GM18907 (cell line): ENCODE measurements around the gene SPAG4.

ENCODE experiments used
- ATAC-seq: cut with Tn5 transposase; IDR thresholded peaks from one replicate; pipeline ENCODE4 v1.9.1; 2021; ENCODE audit warnings: mild to moderate bottlenecking, moderate library complexity; ENCODE audit not compliant: unreplicated experiment

SPAG4 gene

DNA sequence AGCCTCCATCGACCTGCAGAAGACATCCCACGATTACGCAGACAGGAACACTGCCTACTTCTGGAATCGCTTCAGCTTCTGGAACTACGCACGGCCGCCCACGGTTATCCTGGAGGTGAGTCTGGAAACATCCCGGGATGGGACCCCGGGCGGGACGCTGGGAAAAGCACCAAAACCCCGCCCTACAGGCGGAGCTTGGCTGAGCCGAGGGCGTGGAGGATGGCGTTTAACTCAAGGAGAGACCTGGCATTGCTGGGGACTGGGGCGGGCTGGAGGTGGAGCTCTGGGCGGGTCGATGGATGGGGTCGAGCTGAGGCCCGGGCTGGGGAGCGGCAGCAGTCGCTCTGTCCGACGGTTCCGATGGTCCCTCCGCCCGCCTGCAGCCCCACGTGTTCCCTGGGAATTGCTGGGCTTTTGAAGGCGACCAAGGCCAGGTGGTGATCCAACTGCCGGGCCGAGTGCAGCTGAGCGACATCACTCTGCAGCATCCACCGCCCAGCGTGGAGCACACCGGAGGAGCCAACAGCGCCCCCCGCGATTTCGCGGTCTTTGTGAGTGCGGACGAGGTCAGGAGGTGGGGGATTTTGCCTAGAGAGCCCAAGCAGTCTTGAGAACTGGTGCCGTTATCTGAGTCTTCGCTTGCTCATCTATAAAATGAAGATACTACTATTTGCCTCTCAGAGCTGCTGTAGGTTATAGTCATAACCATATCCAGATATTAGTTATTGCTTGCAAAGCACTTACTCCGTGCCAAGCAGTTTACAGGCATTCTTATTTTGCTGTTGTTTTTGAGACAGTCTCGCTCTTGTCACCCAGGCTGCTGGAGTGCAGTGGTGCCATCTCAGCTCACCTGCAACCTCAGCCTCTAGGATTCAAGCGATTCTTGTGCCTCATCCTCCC lies 3.8 kb downstream of the SPAG4 start:
- ATAC-seq, result peak; percentile 40

DNA sequence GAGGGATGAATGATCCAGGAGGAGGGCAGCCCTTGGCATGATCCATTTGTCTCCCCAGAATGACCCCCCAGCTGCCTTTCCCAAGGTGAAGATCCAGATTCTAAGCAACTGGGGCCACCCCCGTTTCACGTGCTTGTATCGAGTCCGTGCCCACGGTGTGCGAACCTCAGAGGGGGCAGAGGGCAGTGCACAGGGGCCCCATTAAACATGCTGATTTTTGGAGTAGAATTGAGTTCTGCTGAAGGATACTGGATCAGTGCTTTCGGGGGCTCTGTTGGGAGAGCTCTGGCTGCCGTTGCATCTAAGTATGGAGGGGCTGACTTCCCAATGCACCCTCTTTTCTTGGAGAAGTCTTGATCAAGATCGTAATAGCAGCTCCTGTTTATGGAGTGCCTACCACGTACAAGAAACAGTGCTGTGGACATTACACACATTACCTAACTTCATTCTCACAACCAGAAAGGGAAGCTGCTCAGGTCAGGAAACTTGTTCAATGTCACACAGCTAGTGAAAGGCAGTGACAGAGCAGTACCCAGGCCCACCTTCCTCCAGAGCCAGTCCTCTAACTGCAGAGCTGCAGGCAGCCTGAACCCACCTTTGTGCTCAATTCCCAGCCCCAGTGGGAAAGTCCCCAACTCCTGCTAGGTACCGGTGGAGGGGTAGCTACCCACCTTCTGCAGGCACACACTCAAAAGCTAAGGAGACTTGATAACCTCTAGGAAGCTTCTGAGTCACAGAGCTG lies 5.4 kb downstream of the SPAG4 start:
- no peak for ATAC-seq

DNA sequence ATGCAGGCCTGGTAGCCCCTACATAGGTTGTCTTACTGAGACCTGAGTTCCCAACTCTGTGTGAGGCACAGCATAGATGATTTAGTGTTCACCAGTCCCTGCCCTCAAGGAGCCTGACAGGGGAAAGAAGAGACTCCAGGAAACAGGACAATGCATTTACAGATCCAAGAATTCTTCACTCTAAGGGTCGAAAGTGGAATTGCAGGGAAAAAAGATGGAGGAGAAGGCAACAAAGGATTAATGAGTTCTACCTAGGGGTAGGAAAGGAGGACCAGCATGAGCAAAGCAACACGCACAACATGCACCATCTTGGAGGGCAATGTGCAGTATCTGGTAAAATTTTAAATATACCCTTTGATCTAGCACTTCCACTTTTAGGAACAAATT lies 5.9 kb downstream of the SPAG4 start:
- ATAC-seq, result no peak

DNA sequence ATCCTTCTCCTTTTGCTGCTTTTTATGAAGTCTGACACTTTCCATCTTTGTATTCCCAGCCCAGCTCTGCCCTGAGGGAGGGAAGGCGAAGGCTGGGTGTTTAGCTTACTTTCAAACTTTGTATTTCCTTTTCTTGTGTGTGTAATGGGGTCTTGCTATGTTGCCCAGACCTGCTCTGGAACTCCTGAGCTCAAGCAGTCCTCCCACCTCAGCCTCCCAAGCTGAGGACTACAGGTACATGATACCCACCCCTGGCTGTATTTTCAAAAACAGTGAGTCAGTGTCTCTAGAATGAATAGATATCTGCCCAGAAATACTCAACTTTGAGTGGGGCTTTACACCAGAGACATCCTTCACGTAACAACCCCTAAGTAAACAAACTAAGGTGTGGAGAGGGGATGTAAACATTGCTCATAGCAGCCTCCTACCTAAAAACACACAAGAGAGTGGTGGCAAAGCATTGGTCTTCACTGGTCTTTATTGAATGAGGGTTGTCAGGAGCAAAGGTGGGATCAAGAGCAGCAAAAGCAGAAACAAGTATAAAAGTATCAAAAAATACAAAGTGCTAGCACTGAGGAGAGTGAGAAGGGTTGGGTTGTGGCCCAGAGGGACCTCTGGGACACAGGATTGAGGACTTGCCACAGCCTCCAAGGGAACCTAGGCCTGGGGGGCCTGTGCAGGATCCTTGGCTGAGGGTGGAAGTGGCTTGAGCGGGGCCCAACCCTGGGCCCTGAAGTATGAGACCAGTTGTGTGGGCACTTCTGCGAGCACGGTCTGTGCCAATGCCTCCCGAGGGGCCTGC lies 10.2 kb downstream of the SPAG4 start:
- no peak for ATAC-seq

DNA sequence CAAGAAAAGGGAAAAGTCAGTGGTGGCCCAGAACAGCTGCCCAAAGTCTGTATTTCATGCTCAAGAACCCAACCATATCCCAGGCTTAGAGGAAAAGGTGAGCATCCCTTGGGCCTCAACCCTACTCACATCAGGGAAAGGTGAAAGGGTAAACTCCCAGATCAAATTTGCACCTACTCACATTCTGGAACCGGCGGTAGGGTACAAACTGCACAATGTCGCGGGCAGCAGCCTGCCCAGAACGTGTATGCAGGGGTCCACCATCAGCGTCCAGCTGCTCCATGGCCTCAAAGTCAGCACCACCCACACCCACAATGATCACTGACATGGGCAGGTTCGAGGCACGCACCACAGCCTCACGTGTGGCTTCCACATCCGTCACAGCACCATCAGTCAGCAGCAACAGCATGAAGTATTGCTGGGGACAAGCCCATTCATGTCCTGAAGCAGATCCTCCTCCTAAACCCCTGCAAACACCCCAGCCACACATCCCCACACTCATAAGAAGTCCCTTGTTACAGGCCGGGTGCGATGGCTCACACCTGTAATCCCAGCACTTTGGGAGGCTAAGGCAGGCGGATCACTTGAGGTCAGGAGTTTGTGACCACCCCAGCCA lies 10.9 kb downstream of the SPAG4 start:
- no peak for ATAC-seq

DNA sequence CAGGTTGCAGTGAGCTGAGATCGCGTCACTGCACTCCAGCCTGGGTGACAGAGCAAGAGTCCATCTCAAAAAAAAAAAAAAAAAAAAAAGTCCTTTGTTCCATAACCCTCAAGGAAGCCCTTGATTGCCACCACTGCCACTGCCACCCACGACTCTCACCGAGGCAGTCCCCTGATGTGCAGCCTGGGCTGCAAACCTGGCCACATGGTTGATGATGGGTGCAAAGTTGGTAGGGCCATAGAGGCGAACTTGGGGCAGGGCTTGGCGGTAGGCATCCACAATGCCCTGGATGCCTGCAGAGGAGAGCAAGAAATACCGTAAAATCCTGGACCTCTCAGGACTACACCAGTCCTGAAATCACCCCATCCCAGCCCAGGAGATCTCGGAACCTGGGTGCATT lies 11.5 kb downstream of the SPAG4 start:
- no peak for ATAC-seq

DNA sequence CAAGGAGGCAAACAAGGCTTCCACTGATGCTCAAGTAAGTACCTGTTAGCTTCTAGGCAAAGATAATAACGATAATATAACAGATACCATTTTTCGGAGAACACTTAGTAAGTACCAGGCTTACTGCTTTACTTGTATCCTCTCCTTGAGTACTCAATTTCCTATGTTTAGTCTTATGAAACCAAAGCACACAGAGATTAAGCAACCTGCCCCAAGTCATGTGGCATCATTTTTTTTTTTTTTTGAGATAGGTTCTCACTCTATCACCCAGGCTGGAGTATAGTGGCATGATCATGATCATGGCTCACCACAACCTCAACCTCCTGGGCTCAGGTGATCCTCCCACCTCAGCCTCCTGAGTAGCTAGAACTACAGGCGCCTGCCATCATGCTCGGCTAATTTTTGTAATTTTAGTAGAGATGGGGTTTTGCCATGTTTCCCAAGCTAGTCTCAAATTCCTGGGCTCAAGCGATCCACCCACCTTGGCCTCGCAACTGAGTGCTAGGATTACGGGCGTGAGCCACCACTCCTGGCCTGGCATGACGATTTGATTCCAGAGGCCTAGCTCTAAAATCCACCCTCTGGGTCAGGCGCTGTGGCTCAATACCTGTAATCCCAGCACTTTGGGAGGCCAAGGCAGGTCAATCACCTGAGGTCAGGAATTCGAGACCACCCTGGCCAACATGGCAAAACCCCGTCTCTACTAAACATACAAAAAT lies 14.0 kb downstream of the SPAG4 start:
- ATAC-seq, result no peak

DNA sequence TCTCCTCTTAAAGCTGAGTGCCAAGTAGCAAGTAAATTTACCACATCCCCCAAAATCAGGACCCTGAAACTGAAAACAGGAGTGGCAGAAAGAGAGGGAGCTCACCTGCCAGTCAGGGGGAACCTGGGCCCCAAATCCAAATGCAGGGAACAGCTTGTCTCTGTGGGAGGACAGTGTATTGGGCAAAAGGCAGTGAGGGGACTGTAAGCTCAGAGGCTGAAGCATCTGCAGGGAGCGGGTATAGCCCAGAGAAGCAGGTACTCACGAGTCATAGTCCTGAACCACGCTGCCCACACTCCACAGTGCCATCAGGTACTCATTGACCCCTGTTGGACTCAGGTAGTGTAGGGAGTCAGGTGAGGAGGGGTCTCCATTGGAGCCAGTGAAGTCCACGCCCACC lies 15.0 kb downstream of the SPAG4 start:
- ATAC-seq, result no peak

DNA sequence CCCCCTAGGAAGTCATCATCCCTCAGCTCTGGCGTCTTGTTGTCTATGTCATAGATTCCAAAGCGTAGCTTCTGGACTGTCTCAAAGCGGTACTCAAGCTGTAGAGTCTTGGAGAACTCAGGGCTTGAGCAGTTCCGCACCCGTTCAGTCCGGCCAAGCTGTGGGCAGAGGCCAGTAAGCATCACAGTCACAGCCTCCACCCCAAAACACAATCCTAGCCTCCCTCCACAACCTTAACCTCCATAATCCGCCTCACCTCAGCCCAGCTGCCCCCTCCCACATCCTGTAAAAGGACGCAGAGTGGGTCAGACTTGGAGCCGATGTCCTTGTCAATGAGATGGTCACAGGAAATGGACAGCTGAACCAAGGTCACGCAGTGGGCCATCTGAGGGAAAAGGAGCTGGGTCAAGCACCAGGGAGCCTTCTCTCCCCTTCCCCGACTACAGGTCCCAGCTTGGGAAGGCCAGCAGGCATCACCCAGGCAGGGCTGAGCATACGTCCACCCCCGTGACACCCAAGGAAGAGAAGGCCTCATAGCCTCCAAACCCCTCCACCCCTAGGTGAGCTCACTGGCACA lies 17.0 kb downstream of the SPAG4 start:
- ATAC-seq, result no peak

DNA sequence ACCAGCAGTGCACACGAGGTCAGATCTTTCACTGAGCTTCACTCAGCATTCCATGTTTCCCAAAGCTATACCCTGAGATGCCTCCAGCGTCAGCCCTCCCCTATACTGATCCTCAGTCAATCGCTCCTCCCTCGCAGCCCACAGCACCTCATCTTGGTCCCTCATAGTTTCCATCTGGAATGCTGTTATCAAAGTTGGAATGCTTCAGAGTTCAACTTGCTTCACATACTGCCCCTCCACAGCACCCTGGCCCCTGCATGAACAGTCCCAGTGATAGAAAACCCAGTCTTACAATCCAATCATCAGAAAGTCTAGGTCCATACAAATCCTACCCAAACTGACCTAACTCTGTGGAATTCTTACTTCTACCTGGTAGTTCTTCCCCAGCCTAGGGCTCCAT lies 20.0 kb downstream of the SPAG4 start:
- no peak for ATAC-seq

DNA sequence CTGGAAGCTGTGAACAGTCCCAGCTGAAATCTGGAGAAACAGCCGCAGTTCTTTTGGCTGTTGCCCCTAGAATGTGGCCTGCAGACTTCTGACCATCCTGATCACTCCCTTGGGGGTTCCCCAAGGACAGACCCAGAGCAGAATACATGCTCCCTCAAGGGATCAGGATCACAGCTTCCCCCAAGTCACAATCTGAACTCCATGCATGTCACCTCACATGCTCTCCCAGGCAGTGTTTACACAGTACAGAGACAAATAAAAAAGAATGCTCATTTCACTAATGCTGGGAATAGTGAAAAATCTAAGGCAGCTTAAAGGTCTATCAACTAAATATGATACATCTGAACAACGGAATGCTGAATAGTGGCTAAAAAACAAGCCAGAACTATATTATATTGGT lies 20.5 kb downstream of the SPAG4 start:
- ATAC-seq, result no peak

DNA sequence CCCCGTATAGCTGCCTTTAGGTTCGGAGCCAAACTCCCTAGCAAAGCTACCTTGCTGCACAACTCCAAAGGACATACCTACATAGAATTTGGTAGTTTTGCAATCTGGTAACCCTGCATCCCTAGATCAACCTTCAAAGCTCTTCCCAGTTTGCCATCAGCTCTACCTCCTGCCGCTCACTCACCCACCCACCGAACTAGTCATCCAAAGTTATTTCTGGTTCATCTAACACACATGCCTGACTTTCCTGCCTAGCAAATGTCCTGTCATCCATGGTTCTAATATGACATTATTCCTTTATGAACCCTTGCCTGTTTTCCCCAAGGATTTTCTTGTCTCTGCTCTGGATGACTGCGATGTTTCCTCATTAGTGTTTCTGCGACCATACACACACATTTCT lies 21.6 kb downstream of the SPAG4 start:
- ATAC-seq, result no peak

DNA sequence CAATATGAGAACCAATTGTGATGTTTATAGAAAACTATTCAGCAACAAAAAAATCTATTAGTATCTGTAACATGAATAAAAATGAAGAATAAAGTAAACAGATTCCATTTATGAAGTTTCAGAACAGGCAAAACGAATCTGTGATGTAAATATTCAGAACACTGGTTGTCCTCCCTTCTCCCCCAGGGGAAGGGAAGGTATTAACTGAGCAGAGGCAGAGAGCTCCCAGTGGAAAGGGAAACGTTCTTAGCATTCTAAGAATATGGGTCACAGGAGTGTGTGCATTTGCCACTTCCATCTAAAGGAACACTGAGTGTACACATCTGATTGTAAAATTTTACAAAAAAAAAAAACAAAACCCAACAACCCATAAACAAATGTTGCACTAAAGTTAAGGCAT lies 23.1 kb downstream of the SPAG4 start:
- ATAC-seq, result no peak

DNA sequence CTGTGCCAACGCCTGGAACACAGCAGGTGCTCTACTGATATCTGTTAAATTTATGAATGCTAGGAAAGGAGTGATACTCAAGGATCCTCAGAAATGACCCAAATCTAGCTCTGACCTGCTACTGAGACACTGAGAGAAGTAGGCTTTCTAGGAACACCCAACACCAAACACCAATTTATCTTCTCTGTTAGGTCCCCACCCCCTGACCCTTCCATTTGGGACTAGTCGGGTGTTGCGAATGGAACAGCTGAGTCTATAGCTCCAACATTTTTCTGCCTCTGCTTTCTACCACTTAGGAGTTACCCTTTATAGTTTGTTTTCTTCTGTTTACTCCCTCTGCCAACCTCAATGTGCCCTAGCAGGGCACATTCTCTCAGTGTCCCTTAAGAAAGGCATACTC lies 25.1 kb downstream of the SPAG4 start:
- ATAC-seq, result no peak

DNA sequence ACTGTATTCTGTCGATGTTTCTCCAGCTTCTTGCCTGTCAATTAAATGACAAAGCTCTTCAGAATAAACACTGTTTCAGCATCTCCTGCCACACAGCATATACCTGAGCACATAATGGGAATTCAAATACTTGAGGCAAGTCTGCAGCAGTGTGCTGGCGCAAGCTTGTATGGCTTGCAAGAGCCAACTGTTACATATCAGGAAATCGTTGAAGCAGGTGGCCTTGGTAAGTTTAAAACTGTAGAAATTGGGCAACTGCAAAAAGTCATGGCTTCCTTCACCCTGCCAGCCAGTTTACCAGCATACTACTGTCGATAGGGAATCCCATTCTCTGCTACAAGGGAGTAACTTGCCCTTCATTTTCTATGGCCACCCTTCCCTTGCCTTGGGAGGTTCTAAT lies 26.1 kb downstream of the SPAG4 start:
- ATAC-seq, result no peak

DNA sequence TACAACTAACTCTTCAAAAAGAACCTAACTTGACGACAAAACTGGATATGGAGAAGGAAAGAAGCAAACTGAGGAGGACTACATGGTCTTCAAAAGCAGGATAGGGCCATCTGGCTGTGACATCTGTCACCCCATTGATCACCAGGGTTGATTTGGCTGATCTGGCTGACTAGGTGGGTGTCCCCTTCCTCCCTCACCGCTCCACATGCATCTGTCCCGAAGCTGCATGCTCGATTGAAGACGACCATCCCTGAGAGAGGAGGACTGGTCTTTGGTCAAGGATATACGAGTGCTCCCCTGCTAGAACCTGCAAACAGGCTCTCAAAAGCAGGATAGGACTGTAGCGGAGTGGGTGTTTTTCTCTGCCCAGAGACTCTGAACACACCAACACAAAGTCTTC lies 27.4 kb downstream of the SPAG4 start:
- no peak for ATAC-seq

DNA sequence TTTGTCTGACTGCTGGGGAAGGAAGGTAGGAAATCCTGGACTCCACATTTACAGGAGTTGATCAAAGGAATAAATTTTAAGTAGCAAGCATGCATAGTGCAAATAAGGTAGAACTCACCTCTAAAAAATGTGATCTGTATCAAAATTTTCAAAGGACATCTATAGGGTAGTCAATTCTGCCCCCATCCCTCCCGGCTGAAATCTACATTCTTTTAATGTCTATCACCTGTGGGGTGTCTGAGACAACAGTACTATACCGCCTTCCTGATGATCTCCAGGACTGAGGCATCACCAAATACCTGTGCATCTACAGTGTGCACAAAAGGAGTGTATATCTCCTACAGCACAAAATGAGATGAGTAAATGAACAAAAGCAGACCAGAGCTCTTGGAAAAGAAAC lies 29.2 kb downstream of the SPAG4 start:
- no peak for ATAC-seq

DNA sequence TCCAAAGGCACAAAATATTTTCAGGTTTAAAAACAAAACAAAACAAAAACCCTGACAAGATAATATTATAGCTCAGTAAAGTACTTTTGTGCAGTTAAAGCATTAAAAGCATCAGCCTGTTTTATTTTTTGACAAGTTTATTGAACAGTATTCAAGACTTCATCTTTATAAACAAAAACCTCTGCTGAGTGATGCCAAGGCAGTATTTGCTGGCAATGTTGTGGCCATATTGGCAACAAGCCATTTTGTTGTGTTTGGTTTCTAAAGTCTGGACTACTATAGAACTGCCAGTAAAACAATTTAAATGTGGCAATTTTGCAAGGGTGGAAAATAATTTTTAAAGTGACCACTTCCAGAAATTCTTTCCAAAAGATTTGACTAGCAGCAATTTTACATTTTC lies 33.2 kb downstream of the SPAG4 start:
- ATAC-seq, result no peak

DNA sequence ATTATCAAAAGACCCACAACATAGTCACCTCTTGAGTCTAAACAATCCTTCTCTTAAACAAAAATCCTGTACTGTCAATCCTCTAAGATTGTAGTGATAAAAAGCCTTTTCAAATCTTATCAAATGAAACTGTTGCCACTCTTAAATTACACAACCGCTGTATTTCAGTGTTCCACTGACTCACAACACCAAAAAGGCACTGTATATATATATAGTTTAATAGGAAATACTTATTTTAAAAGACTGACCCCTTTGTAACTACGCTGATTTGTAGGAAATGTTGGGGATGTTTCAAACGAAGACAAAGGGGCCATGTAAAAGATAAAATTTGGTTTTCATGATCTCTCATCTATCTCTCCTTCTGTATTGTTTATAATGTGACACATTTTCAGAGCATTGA lies 35.0 kb downstream of the SPAG4 start:
- no peak for ATAC-seq

DNA sequence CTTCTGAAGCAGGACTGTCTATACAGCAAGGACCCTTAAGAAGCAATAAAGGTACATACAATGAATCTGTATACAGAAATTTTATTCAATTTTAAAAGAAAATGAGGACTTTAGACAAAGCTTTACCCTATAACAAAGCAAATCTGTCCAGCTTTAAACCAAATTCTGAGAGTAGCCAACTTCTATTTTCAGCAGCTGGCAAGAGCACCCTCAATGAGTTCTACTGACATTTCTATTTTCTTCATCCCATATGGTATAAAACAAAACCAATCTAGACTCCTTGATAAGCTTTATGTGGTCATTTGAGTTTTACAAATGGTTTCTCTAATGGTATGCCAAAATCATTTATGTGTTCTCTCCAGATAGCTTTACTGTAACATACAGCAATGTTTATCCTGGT lies 36.3 kb downstream of the SPAG4 start:
- no peak for ATAC-seq
